Stimulated activated CD8-positive, alpha-beta memory T cell treated with anti-CD3 and anti-CD28 coated beads, Interleukin-15, amount 100 ng/mL, for 1 hour (primary cell): Measurements from ENCODE around the gene AGPAT2.

Experiments
- DNase-seq: peaks from one replicate; pipeline ENCODE4 v3.0.0-alpha.2; 2020; ENCODE audit warnings: low read depth

The AGPAT2 gene

GRCh38 chr9:136661641-136662325 lies 25.5 kb downstream of the AGPAT2 start:
- DNase-seq = no peak

DNA sequence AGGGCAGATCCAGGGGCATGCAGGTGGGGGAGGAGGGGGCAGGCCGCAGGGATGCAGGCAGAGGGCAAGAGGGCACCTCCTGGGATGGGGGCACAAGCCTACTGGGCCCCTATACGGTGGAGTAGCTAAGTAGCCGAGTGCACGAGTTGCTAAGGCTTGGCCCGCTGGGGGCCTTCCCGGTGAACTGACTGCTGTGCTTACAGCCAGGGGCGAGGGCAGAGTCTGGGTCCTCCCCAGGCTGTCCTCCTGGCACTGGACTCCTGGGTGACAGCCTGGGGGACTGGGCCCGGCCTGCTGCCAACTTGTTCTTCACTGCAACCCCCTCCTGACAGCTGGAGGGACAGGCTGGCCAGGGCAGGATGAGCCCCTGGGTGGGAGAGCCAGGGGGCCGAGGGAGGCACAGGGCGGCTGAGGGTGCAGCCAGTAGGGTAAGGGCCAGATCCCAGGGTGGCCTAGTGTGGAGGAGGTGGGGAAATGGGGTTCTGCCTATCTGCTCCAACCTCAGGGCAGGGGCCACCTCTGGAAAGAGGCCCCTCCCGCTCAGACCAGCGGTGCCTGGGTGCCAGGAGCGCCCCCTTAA lies 26.2 kb downstream of the AGPAT2 start:
- DNase-seq = no peak

DNA sequence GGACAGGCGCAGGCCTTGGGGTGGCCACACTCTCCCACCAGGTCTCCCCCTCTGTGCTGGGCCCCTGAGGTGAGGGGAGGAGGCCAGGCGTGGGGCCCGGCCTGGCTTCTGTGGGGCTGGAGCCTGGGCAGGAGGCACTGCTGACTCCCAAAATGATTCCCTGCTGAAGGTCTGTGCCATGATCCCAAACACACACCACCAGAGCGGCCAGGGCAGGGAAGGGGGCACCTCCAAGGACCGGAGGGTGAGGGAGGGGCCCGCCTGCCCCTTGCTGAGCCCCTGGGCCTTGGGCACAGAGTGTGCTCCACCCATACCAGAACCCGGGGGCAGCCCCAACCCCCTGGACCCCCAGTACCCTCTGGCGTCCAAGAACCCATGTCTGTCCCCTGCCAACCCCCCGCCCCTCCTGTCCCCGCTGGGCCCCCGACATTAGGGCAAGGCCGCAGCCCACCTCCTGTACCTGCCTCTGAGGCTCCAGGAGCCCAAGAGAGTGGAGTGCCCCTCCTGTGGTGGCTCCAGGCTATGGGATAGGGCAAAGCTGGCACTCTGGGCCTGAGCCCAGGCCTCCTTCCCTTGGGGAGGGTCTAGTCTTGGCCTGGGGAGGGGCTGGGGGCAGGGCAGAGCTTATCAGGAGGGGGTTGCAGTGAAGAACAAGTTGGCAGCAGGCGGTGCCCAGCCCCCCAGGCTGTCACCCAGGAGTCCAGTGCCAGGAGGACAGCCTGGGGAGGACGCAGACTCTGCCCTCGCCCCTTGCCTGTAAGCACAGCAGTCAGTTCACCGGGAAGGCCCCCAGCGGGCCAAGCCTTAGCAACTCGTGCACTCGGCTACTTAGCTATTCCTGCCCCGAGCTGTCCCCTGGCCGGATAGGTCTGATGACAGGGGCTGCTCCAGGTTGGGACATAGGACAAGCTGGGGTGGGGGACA lies 27.1 kb downstream of the AGPAT2 start:
- DNase-seq = no peak

DNA sequence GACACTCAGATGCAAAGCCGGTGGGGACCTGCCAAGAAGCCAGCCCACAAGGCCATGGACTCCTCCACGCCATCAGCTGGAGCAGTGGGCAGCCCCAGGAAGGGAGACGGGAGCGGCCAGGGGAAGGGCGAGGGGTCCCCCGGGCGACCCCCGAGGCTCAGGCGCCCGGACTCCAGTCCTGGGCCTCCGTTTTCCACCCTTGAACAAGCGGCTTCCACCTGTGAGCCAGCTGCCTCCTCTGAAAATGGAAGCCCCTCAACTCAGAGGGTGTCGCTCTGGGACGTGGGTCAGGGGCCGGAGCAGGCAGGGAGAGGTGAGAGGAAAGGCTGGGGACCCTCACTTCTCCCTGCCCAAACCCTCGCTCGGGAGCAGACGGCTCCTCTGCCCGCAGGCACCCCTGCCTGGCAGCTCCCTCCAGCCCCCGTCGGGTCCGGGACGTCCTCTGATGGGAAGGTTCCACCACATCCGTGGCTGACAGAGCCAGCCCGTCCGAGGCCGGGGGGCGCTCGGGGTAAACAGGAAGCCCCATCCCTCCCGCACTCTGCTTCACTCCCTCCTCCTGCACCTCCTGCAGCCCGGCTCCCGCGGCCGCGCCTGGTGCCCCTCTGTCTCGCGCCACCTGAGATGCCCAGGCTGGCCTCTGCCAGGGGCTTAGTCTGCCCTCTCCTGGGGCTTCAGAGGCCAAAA lies 28.3 kb downstream of the AGPAT2 start:
- no peak for DNase-seq

GRCh38 chr9:136657974-136658848 lies 29.0 kb downstream of the AGPAT2 start:
- no peak for DNase-seq

- no peak for DNase-seq
These were observed 30.3 kb downstream of the AGPAT2 start for GRCh38 chr9:136656795-136657611.

DNA sequence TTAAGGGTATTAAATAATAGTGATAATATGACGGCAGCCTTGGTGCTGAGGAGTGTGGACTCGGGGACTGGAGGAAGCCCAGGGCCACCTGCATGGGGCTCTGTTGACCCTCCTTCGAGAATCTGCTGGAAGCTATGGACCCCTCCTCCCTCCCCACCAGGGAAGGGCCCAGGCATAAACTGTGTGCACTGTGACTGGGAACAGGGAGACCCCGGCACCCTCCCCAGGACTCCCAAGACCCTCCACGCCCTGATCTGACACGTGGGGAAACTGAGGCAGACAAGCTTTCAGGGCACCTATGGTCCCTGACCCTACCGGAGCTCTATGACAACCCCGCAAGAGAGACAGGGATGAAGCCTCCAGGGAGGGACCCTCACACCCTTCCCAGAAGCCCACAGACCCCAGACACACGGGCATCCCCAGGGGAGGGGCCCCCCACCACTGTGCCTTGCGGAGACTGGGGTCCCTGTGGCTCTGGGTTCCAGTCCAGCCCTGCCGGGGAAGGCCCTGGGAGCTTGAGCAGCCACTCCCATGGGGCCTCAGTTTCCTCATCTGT lies 31.0 kb downstream of the AGPAT2 start:
- DNase-seq = no peak

- DNase-seq = no peak
These were observed 31.6 kb downstream of the AGPAT2 start for GRCh38 chr9:136655536-136656182.

DNA sequence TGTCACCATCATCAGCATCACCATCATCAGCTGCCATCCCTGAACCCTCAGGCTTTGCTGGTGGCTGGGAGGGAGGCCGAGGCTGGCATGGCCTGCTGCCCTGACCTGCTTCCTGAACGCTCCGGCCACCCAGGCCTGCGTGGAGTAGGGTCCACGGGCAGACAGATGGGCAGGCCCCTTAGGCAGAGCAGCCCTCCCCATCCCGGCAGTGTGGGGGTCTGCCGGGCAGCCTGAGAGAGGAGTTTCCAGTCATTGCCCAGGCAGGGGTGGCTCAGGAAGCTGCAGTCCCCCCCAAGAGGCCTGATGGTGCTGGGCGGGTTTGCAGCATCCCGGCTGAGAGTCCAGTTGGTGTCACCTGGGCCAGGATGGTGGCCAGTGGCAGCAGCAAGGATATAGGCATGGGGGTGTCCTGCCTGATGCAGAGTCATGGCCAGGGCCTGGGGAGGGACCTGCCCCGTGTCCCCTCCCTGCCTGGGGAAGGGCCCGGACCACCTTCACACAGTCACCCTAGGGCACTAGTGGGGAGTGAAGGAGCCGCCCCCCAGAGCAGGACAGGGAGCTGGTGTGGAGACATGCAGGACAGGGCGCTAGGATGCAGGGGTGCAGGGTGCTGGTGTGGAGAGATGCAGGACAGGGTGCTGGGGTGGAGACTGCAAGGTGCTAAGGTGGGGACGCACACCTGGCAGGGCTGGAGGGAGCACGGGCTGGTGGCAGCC lies 32.3 kb downstream of the AGPAT2 start:
- DNase-seq = no peak

DNA sequence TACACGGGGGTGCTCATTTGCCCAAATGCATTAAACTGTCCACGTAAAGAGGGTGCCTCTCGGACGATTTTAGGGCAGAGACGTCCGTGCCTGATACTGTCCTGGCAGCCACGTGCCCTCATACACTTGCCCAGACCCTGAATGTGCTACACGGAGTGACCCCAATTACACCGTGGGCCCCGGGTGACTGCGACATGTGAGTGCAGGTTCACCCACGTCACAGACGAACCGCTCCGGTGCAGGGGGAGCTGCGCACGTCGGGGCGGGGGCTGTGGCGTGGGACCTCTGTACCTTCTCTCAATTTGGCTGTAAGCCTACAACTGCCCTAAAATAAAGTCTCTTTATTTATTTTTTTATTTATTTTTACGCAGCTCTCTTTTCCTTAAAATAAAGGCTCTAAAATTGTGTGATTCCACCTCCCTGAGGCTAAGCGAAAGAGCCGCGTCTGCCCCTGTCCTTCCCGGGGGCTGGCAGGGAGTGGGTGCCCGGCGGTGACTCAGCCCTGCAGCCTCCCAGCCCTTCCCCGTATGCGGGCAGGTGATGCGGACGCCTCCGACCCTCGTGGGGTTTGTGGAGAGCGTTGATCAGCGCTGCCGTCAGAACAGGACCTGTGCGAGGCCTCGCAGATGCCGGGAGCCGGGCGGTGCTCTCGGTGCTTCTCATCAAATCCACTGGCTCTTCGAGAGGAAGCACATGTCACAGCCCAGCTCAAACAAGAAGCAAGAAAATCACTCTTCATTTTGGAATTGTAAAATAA lies 33.8 kb downstream of the AGPAT2 start:
- DNase-seq = no peak

DNA sequence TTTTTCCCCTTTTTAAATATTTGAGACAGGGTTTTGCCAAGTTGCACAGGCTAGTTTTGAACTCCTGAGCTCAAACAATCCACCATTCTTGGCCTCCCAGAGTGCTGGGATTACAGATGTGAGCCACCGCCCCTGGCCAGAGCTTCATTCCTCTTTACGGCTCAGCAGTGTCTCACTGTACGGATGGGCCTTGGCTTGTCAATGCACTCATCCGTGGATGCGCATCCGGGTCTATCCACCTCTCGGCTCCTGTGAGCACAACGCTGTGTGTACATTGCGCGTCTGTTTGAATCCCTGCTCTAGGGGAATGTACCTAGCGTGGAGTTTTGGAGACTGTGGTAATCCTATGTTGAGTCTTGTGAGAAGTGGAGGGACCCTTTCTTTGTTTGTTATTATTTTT lies 35.4 kb downstream of the AGPAT2 start:
- DNase-seq = no peak

DNA sequence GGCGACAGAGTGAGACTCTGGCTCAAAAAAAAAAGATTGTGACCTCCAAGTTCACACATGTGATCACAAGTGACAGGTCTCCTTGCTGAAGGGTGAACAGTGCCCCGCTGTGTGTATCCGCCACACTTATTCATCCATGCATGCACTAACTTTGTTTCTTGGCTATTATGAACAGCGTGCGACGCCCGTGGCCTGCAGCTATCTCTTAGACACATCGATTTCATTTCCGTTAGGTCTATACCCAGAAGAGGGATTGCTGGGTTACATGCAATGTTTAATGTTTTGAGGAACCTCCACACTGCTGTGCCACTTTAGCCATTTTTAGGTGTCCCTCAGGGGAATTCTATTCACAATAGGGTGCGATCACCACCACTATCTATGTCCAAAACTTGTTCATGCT lies 36.6 kb downstream of the AGPAT2 start:
- DNase-seq = no peak

DNA sequence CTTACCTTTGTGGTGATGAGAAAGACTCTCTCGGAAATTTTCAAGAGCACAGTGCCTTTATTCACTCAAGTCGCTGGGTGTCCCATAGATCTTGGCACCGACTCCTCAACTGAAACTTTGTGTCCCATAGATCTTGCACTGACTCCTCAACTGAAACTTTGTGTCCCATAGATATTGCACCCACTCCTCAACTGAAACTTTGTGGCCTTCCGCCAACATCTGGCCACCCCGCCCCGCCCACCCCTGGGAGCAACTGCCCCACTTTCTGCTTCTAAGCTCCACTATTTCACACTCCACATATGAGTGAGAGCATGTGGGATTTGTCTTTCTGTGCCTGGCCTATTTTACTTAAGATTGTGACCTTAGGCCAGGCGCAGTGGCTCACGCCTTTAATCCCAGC lies 37.2 kb downstream of the AGPAT2 start:
- no peak for DNase-seq

GRCh38 chr9:136648751-136649150 lies 38.5 kb downstream of the AGPAT2 start:
- DNase-seq = no peak

GRCh38 chr9:136646827-136647711 lies 40.2 kb downstream of the AGPAT2 start:
- DNase-seq = no peak

DNA sequence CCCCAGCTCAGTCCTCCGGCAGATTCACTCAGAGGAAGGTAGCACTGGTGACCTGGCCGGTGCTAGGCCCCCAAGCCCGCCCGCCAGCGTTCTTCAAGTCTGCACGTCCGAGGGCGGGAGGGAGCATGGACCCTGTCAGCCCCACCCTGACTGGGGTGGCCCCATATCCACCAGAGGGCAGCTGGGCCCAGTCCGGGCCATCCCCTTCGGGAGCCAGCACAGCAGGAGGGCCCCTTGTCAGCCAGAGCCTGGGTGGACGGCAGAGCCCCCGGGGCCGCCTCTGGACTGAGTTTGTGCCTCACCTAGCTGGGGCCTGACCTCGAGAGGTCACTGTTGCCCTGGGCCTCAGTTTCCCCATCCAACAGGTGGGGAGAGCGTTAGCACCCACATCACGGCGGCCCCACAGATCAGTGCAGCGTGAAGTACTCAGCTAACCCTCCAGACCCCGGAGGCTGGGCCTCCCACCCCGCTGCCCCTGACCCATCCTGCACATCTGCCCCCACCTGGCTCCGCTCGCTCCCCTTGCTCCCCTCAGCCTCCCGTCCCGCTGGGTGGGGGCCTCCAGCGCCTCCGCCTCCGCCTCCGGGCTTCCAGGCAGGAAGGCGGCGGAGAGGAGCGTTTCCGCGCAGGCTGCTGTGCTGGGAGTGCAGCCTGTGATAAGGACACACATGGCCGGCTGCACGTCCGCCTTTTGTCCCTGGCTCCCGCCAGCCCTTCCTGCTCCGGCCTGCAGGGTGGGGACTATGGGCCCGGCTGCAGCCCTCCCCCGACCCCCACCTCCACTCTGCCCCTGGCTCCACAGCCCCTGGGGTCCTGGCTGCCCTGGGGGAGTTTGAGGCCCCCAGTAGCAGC lies 41.1 kb downstream of the AGPAT2 start:
- DNase-seq = no peak
